NCI-H128 (cell line): Measurements from ENCODE around the gene CEACAM20.
"Not testable (repeated sequence)": the region's sequence is repeated elsewhere in the genome, so short reads cannot be mapped to it uniquely, and the experiment has no call there.

Experiments used
- DNase-seq: peaks from one replicate; lab custom pipeline; 2025; ENCODE audit not compliant: unreplicated experiment; lab: John Stamatoyannopoulos, UW

Gene CEACAM20

GRCh38 chr19:44549507-44549906, 20.0 kb upstream of the CEACAM20 start:
- no peak for DNase-seq

GRCh38 chr19:44548736-44549135, 19.3 kb upstream of the CEACAM20 start:
- no peak for DNase-seq

GRCh38 chr19:44544031-44544430, 14.6 kb upstream of the CEACAM20 start:
- DNase-seq = no peak

- no peak for DNase-seq
Measured at GRCh38 chr19:44542671-44543070, 13.2 kb upstream of the CEACAM20 start.

DNA sequence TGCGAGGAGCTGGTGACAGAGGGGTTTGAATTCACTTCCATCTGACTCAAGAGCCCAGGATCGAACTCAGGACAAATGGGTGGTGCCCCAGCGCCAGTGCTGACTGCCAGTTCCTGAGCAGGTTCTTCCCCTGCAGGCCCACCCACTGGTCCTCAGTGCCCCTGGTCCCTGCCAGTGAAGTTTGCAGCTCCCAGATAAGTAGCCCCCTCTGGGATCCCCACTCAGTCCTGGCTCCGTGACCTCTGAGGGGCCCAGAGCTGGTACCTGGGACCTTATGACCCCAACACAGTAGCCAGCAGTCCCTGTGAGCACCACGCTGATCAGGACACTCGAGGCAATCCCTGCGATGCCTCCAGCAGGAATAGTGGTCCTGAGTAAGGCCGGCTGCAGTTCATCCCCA, 11.3 kb upstream of the CEACAM20 start:
- DNase-seq = no peak

GRCh38 chr19:44539991-44540390, 10.5 kb upstream of the CEACAM20 start:
- no peak for DNase-seq

GRCh38 chr19:44539236-44539826, 9.9 kb upstream of the CEACAM20 start:
- no peak for DNase-seq

DNA sequence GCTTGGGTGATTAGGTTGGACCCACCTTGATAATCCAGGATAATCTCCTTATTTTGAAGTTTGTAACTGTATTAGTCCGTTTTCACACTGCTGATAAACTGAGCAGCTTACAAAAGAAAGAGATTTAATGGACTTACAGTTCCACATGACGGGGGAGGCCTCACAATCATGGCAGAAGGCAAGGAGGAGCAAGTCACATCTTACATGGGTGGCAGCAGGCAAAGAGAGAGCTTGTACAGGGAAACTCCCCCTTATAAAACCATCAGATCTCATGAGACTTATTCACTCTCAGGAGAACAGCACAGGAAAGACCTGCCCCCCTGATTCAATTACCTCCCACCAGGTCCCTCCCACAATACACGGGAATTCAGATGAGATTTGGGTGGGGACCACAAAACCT, 5.9 kb upstream of the CEACAM20 start:
- not testable (repeated sequence) for DNase-seq

GRCh38 chr19:44532819-44533218, 3.3 kb upstream of the CEACAM20 start:
- DNase-seq = no peak

DNA sequence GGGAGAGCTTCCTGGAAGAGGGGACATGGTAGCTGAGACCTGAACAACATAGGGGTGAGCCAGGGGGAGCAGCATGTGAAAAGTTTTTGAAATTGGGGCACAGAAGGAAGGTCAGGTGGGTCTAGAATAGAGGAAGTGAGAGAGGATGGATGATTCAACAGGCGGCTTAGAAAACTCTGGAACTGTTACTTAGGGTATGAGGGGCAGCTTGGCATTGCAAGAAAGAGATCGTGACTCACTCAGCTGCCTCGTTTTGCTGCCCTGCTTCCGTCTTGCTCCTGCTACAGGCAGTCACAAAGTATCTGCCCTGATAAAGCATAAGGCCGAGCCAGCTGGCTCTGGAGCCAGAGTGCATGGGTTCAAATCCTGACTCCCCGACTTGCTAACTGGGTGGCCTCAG, 1.3 kb upstream of the CEACAM20 start:
- DNase-seq = no peak

GRCh38 chr19:44527554-44527953, 1.9 kb downstream of the CEACAM20 start:
- DNase-seq = no peak

DNA sequence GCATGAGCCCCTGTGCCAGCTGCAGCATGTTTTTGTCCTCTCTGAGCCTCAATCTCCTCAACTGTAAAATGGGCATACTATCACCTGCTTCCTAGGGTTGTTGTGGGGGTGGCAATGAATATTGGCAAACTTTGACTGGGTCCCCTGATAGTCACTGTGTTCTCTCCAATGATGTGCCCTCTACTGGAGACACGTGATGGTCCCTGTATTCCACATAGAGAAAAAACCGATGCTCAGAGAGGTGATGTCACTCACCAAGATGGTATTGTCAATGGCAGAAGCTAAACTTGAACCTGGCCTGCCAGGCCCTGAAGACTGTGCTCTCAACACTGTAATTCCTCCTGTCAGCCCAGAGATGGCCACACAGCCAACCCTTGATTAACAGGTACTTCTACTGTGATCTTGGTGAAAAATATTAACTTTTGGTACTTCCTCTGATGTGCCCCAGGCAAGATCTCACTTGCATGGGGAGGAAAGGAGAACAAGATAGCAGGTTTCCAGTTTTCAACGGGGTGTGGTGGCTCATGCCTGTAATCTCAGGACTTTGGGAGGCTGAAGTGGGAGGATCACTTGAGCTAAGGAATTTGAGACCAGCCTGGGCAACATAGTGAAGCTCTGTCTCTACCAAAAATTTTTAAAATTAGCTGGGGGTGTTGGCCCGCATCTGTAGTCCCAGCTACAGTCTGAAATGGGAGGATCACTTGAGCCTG, 3.6 kb downstream of the CEACAM20 start:
- no peak for DNase-seq

GRCh38 chr19:44521370-44521769, 8.1 kb downstream of the CEACAM20 start:
- no peak for DNase-seq

DNA sequence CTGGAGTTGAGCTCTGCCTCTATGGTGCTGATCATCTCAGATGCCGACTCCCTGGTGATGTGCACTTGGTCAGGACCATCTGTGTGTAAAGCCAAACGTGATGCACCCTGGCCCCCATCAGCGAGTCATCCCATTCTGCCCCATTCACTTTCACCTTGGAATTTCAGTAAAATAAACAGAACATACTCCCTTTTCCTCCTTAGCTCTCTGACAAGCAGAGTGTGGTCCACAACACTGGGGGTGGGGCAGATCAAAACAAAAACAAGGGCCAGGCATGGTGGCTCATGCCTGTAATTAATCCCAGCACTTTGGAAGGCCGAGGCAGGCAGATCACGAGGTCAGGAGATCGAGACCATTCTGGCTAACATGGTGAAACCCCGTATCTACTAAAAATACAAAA, 12.3 kb downstream of the CEACAM20 start:
- no peak for DNase-seq

GRCh38 chr19:44515907-44516306, 13.6 kb downstream of the CEACAM20 start:
- no peak for DNase-seq

GRCh38 chr19:44515031-44515430, 14.4 kb downstream of the CEACAM20 start:
- DNase-seq = no peak

DNA sequence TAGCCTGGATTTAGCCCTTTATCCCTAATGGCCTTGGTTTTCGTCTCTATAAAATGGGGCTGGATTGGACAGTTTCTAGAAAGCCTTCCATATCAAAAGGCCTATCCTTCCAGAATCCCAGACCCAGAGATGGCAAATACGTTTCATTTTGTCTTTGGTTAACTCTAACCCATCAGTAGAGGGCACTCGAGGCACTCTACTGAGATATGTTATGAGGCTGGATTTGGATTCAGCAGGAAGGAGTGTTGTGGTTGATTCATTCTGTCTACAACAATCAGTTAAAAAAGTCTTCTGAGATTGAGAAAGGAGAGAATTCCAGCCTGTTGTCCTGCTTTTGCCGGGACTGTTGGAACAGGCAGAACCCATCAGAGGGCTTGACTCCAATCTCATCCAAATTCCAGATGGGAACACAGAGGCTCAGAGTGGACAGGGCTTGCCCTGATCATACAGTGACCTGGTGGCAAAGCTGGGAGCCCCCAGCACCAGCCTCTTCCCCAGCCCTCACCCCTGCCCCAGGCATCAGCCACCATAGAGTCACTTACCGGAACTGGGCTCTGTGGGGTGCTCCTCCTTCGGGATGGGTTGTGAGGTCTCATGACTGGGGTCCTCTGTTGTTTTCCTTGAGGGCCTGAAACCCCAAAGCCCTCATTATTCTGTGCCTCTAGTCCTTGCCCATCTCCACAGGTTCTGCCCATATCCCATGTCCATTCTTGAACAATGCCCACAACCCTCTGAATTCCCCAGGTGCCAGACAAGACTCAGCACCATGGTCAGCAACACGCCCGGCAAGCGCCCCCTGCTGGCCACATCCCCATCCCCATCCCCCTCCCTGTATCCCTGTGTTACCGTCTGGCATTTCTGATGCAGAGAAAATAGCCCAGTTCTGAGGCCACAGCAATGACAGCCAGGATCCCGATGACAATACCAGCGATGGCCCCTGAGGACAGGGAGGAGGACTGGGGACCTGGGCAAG, 16.9 kb downstream of the CEACAM20 start:
- DNase-seq = no peak

GRCh38 chr19:44509478-44509877, 20.0 kb downstream of the CEACAM20 start:
- no peak for DNase-seq

DNA sequence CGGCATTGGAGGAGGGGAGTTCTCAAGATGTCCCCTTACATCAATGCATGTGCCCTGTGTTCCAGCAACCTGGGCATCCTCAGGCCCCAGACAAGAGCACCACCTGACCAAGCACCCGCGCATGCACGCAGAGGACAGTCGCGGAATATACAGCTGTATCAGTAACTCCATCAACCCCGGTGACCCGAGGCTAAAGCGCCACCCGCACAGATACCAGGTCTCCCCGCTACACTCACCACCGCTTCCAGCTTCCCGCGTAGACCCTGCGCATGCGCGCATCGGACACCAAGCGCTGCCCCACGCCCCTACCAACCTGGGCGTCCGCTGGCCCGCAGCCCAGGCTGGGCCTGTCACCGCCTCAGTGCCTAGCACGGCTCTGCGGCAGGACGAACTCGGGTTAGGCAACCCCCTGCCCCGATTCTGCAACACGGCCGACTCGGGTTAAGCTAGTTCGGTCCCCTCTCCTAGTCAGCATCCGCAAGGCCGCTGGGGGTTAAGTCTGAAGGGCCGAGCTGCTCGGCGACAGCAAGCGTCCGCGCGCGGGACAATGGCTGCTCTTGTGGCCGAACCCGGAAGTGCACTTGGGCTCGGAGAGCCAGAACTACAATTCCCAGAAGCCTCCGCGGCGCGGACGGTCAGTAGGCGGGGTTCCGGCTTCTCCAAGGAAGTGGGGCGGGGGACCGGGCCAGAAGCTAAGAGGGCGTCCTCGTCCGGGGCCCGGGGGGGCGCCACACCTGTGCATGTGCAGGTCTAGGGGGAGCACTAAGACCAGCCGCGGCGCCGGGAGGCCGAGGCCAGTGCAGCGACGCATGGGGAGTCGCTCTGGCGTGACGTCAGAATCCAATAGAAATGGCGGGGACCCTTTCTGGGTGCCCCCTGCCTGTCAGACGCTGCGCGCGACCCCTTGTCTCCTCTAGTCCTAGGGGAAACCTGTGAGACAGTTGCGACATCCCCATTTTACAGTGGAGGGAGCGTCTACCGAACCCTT, 29.2 kb downstream of the CEACAM20 start, which contains the start of gene ZNF180:
ZNF180 (minus strand) TSS at position 561 of the 988 bp plus-strand sequence. CDS start 3,188 bp downstream, outside the sequence.
- peak; percentile 89 for DNase-seq

DNA sequence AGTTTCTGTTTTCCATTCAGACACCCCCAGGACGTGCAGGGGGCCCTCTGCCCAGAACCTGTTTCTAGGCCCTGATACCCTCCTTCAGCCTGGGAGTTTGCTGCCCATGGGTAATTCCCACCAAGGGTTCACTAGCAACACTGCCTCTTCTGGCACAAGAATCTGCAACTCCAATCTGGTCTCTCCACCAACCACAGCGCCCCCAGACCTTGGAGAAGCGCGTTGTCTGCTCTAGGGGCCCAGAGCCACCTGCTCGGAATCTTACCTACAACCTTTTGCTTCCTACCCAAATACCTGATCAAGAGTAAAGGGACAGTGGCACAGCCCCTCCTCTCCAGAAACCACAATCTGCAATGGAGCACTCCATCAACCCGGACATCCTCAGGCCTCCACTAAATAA, 29.9 kb downstream of the CEACAM20 start:
- DNase-seq = no peak
